ENCODE measurements around the gene PRCC. TPM values are rescaled to one million over a fixed set of nuclear protein-coding genes. Genes with fewer than 3 reads are reported as not detected.

Gene PRCC
- polyA plus RNA-seq, 1 donor (not counting 4 experiments of a cell fraction or from before 2014, with no cell fraction given): 40.4 TPM

- Histone ChIP-seq H3K27me3 (ENCODE audit: control insufficient read depth, extremely low read depth, insufficient read depth, low read length) (no peaks in the 10 kb centered on the region), H3K79me2 (ENCODE audit: control insufficient read depth, insufficient read depth, low read length) (peaks cover 33% of the 10 kb centered on the region)
Measured at GRCh38 chr1:156754219-156754618, 13.1 kb upstream of the PRCC start.

GRCh38 chr1:156755527-156755950 lies 11.8 kb upstream of the PRCC start:
- Histone ChIP-seq H3K9me3 (ENCODE audit: control insufficient read depth, low read depth, low read length) (no peaks in the 10 kb centered on the region), H4K20me1 (ENCODE audit: control insufficient read depth, extremely low read depth, insufficient read depth, low read length) (no peaks in the 10 kb centered on the region), H3K4me3 (ENCODE audit: control insufficient read depth in 2 of 3, extremely low read depth in 1 of 3, insufficient read depth in 2 of 3, low read depth in 1 of 3, low read length in 3 of 3) (no peak overlapping the region), H2AFZ (ENCODE audit: control insufficient read depth, low read length) (no peak overlapping the region), H3K27ac (ENCODE audit: control insufficient read depth, insufficient read depth, low read length) (no peak overlapping the region), H3K79me2 (ENCODE audit: control insufficient read depth, insufficient read depth, low read length) (peaks cover 20% of the 10 kb centered on the region), H3K27me3 (ENCODE audit: control insufficient read depth, extremely low read depth, insufficient read depth, low read length) (no peaks in the 10 kb centered on the region), H3K4me2 (ENCODE audit: control insufficient read depth, extremely low read depth, insufficient read depth, low read depth, low read length) (no peak overlapping the region), H3K36me3 (ENCODE audit: control insufficient read depth in 2 of 2, extremely low read depth in 1 of 2, insufficient read depth in 2 of 2, low read length in 2 of 2) (no peaks in the 10 kb centered on the region), H3K9ac (ENCODE audit: control insufficient read depth, extremely low read depth, insufficient read depth, low read length) (no peak overlapping the region), H3K9me1 (ENCODE audit: control insufficient read depth, extremely low read depth, insufficient read depth, low read length) (no peaks in the 10 kb centered on the region), H3K4me1 (ENCODE audit: control insufficient read depth, extremely low read depth, insufficient read depth, low read length) (peaks cover 8% of the 10 kb centered on the region)
- FAIRE-seq (no peak), DNase-seq (ENCODE audit: low read depth, low spot score) (no peak)
- dilution Hi-C loops (cut with MboI; ENCODE audit: extremely low pct_ligation_motif_present, low sequenced_read_pairs): no loop called here
- TF ChIP-seq EZH2 (IDR thresholded peaks at IDR 0.05; ENCODE audit: low read length) (no peak), CTCF (optimal IDR thresholded peaks at IDR 0.05 in 1 of 3, IDR thresholded peaks at IDR 0.05 in 1 of 3, conservative IDR thresholded peaks at IDR 0.05 in 1 of 3; ENCODE audit: extremely low read depth in 1 of 3, insufficient read depth in 2 of 3, low read length in 3 of 3) (no peak)

More at GRCh38 chr1:156754219-156754618, 13.1 kb upstream of the PRCC start:
- no peak overlapping the region for H3K4me2 ChIP-seq (ENCODE audit: control insufficient read depth, extremely low read depth, insufficient read depth, low read depth, low read length)
- H2AFZ ChIP-seq (ENCODE audit: control insufficient read depth, low read length): no peak overlapping the region
- H4K20me1 ChIP-seq (ENCODE audit: control insufficient read depth, extremely low read depth, insufficient read depth, low read length): no peaks in the 10 kb centered on the region
- H3K9me3 ChIP-seq (ENCODE audit: control insufficient read depth, low read depth, low read length): no peaks in the 10 kb centered on the region
- peaks cover 17% of the 10 kb centered on the region for H3K4me1 ChIP-seq (ENCODE audit: control insufficient read depth, extremely low read depth, insufficient read depth, low read length)
- no peak overlapping the region for H3K9ac ChIP-seq (ENCODE audit: control insufficient read depth, extremely low read depth, insufficient read depth, low read length)
- no peak overlapping the region for H3K4me3 ChIP-seq (ENCODE audit: control insufficient read depth in 2 of 3, extremely low read depth in 1 of 3, insufficient read depth in 2 of 3, low read depth in 1 of 3, low read length in 3 of 3)
- H3K9me1 ChIP-seq (ENCODE audit: control insufficient read depth, extremely low read depth, insufficient read depth, low read length): no peaks in the 10 kb centered on the region
- dilution Hi-C loops (cut with MboI; ENCODE audit: extremely low pct_ligation_motif_present, low sequenced_read_pairs): no loop called here
- peaks cover 3 to 9% of the 10 kb centered on the region in 2 experiments for H3K36me3 ChIP-seq (ENCODE audit: control insufficient read depth in 2 of 2, extremely low read depth in 1 of 2, insufficient read depth in 2 of 2, low read length in 2 of 2)
- no peak for FAIRE-seq
- TF ChIP-seq EZH2 (IDR thresholded peaks at IDR 0.05; ENCODE audit: low read length) (no peak), CTCF (optimal IDR thresholded peaks at IDR 0.05 in 1 of 3, IDR thresholded peaks at IDR 0.05 in 1 of 3, conservative IDR thresholded peaks at IDR 0.05 in 1 of 3; ENCODE audit: extremely low read depth in 1 of 3, insufficient read depth in 2 of 3, low read length in 3 of 3) (no peak)
- DNase-seq (ENCODE audit: low read depth, low spot score): no peak
- no peak overlapping the region for H3K27ac ChIP-seq (ENCODE audit: control insufficient read depth, insufficient read depth, low read length)

Data from keratinocyte (primary cell).